SH-SY5Y (cell line): ENCODE measurements around the gene SGMS1.

Experiments
- GATA2 ChIP-seq: IDR thresholded peaks from 2 replicates; pipeline ENCODE4 v1.6.1; 2011; ENCODE audit warnings: mild to moderate bottlenecking, low read depth, low read length
- GATA3 ChIP-seq: IDR thresholded peaks from 2 replicates; pipeline ENCODE4 v1.6.1; 2011; ENCODE audit warnings: low read depth, mild to moderate bottlenecking, low read length, moderate library complexity

DNA sequence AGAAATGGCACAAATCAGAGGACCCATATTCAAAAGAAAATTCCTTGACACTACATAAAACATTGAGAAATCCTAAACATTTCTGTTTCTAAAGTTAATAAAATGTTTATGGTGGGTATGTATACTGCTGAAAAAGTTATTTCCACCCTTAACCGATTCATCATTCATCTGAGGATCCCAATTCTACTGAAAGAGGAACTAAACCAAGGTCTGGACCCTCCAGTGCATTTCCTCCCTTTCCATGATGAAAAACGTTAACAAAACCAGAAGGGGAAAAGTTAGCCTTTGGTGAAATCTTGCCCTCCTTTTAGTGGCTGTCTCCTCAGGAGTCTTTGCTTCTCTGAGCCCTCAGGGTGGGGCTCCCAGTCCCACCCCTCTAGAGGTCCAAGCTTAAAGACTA lies 227.9 kb downstream of the SGMS1 start:
- TF ChIP-seq GATA2 (no peak), GATA3 (no peak)
